NCI-H345 (cell line): ENCODE data around the gene EXOC4.

Experiments used
- DNase-seq: peaks from one replicate; lab custom pipeline; 2025; lab: John Stamatoyannopoulos, UW

Gene EXOC4

GRCh38 chr7:133705596-133705995 is 452.7 kb downstream of the EXOC4 start:
- DNase-seq = no peak

- DNase-seq = no peak
Observed at GRCh38 chr7:133706016-133706415, 453.1 kb downstream of the EXOC4 start.

GRCh38 chr7:133709036-133709880 is 456.4 kb downstream of the EXOC4 start:
- no peak for DNase-seq

- DNase-seq = no peak
Observed at GRCh38 chr7:133712544-133712943, 459.7 kb downstream of the EXOC4 start.

GRCh38 chr7:133714654-133715053 is 461.8 kb downstream of the EXOC4 start:
- DNase-seq = no peak

GRCh38 chr7:133718131-133718530 is 465.3 kb downstream of the EXOC4 start:
- no peak for DNase-seq

- DNase-seq = no peak
Observed at GRCh38 chr7:133723044-133723443, 470.2 kb downstream of the EXOC4 start.

- no peak for DNase-seq
Observed at GRCh38 chr7:133724148-133724547, 471.3 kb downstream of the EXOC4 start.

- DNase-seq = no peak
Observed at GRCh38 chr7:133724694-133725093, 471.8 kb downstream of the EXOC4 start.

GRCh38 chr7:133727476-133728214 is 474.8 kb downstream of the EXOC4 start:
- DNase-seq = no peak

- DNase-seq = no peak
Observed at GRCh38 chr7:133730360-133730759, 477.5 kb downstream of the EXOC4 start.

GRCh38 chr7:133733401-133733800 is 480.5 kb downstream of the EXOC4 start:
- DNase-seq = no peak

GRCh38 chr7:133735222-133735621 is 482.3 kb downstream of the EXOC4 start:
- DNase-seq = no peak

GRCh38 chr7:133739817-133740216 is 486.9 kb downstream of the EXOC4 start:
- no peak for DNase-seq

GRCh38 chr7:133741078-133741477 is 488.2 kb downstream of the EXOC4 start:
- no peak for DNase-seq

GRCh38 chr7:133741703-133742102 is 488.8 kb downstream of the EXOC4 start:
- DNase-seq = no peak

GRCh38 chr7:133742709-133743538 is 490.0 kb downstream of the EXOC4 start:
- DNase-seq = no peak

- DNase-seq = no peak
Observed at GRCh38 chr7:133744451-133744850, 491.6 kb downstream of the EXOC4 start.

GRCh38 chr7:133746305-133746704 is 493.4 kb downstream of the EXOC4 start:
- DNase-seq = no peak

GRCh38 chr7:133746847-133747246 is 494.0 kb downstream of the EXOC4 start:
- no peak for DNase-seq

GRCh38 chr7:133748443-133749407 is 495.8 kb downstream of the EXOC4 start:
- no peak for DNase-seq
